GM20431 (cell line): Measurements from ENCODE around the gene DPP9.

Experiments
- in situ Hi-C: fragments of 300-500 bp; cut with MseI, MboI; formaldehyde crosslinking; loops from one replicate; pipeline ENCODE4 v1.15.0; 2020; ENCODE audit warnings: low sequenced_read_pairs; ENCODE audit not compliant: unreplicated experiment

Gene DPP9

DNA sequence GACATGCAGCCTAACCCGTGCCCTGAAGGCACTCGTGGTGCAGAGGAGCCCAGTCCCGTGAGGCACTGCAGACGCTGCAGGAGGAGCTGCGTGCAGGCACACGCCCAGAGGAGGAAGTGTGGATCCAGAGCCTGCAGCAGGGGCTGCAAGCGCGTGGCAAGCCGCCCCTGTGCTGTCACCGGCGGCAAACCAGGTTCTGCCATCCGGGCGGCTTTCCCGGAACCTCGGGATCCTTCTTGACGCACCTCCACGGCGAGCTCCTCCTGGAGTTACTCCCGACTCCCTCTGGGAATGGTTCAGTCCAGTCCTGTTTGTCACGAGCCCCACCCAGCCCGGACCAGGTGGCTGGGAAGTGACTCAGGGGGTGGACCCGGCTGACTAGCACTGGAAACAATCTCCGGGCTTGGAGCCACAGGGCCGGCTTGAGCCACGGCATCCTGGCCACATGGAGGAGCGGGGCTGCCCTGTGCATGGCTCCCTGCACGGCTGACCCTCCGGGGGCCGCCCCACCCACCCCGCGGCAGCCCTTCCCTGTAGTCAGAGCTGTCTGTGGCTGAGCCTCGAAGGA lies 10.2 kb downstream of the DPP9 start:
- in situ Hi-C loops, result no loop called here

DNA sequence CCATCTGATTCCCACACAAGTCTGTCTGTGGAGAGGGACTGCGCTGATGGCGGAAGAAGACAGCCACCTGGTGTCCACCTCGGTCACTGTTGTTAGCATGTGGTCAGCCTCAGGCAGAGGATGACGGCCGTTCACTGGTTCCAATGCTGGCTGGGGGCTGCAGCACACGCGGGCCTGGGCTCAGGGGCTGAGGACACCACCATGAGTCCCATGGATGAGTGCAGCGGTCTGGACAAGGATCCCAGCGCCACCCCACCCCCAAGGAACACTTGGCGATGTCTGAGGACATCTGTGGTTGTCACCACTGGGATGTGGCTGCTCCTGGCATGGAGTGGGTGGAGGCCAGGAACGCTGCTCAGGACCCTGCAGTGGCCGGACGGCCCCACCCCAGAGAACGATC lies 10.9 kb downstream of the DPP9 start:
- in situ Hi-C loops, result no loop called here

GRCh38 chr19:4711211-4711610 lies 12.4 kb downstream of the DPP9 start:
- in situ Hi-C loops, result no loop called here

DNA sequence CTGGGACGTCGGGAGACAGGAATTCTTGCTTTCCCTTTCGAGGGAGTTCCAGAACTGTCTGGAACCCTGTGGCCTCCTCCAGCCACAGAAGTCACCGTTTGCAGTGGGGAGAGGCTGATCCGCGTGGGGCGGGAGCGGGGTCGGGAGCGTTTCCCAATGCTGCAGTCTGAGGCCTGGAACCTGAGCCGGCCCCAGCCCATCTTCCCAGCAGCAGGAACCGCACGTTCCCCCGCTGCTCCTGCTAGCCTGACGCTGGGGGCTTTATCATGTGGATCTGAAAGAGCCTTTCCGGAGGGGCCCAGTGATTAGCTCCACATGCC lies 13.4 kb downstream of the DPP9 start:
- in situ Hi-C loops, result no loop called here

DNA sequence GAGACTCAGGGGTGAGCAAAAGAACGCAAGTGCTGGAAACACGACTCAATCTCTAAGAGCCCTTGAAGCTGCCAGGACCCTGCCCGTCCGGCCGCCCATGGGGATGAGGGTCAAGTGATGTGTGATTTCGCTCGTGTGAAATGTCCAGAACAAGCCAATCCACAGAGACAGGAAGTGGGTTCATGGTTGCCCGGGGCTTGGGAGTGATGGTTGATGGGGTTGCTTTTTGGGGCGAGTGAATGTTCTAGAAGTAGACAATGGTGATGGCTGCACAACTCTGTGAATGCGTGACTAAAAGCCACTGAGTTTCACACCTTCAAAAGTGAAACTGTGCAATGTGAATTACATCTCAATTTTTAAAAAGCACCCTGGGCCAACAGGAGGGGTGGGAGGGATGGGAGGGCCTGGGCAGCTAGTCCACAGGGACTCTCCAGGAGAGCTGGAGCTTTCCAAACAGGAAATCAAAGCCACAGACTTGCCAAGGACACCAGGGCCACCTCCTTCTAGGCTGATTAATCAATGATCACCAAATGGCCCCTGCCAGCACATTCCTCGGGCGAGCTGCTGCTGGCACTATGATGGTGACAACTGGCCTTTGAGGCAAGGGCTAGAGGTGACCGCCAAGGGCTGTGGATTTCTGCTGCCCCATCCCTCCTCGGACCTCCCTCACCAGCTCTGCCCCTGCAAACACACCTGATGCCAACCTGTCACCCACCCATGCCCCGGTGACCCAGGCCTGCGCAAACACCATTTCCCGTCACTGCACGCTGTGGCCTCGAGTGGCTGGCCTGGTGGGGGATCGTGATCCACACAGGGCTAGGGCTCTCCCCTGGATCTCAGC lies 14.0 kb downstream of the DPP9 start:
- in situ Hi-C loops, result no loop called here

GRCh38 chr19:4707956-4708650 lies 15.5 kb downstream of the DPP9 start:
- in situ Hi-C loops, result no loop called here

GRCh38 chr19:4707322-4707721 lies 16.3 kb downstream of the DPP9 start:
- in situ Hi-C loops, result no loop called here

- in situ Hi-C loops, result no loop called here
These were observed 18.1 kb downstream of the DPP9 start for GRCh38 chr19:4705413-4706131.

DNA sequence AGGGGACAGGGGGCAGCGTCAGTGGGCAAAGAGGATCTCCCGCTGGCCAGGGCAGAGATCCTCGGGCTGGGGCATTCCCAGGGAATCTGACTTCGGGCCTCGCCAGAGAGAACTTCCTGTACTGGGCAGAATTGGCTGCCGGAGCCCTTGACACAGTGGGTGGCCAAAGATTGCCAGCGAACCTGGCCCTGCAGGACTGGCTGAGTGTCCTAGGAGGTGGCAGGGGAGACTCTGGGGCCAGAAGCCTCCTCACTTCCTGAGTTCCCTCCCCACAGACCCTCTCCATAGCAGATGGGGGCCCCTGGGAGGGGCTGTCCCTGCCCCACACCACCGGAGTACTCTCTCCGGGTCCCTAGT lies 19.3 kb downstream of the DPP9 start:
- in situ Hi-C loops, result no loop called here

GRCh38 chr19:4703671-4704316 lies 19.8 kb downstream of the DPP9 start:
- in situ Hi-C loops, result no loop called here

DNA sequence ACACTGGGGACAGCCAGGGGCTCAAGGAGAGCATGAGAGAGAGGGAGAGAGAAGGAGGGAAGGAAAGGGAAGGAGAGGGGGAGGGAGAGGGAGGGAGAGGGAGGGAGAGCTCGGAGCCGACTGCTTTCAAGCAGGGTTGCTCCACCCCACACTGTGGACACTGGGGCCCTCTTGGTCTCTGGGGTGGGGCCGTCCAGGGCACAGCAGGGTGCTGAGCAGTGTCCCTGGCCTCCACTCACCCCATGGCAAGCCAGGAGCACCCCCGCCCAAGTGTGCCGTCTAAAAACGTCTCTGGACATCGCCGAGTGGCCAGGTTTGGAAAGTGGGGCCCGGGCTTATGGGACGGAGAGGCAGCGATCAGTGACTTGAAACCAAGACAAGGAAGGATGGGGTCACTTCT lies 20.9 kb downstream of the DPP9 start:
- in situ Hi-C loops, result no loop called here

GRCh38 chr19:4701557-4701956 lies 22.1 kb downstream of the DPP9 start:
- in situ Hi-C loops, result no loop called here

DNA sequence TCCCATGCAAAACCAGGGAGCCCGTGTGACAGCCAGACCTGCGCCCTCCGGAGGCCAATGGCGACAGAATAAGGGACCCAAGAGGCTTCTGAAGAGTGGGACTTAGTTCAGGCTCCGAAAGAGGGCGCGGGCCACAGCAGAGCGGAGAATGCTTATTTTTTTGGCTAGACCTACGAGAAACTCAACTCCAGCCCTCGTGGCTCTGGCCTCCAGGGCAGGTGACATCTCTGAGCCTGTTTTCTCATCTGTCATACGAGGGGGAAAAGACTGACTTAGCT lies 23.0 kb downstream of the DPP9 start:
- in situ Hi-C loops, result no loop called here

DNA sequence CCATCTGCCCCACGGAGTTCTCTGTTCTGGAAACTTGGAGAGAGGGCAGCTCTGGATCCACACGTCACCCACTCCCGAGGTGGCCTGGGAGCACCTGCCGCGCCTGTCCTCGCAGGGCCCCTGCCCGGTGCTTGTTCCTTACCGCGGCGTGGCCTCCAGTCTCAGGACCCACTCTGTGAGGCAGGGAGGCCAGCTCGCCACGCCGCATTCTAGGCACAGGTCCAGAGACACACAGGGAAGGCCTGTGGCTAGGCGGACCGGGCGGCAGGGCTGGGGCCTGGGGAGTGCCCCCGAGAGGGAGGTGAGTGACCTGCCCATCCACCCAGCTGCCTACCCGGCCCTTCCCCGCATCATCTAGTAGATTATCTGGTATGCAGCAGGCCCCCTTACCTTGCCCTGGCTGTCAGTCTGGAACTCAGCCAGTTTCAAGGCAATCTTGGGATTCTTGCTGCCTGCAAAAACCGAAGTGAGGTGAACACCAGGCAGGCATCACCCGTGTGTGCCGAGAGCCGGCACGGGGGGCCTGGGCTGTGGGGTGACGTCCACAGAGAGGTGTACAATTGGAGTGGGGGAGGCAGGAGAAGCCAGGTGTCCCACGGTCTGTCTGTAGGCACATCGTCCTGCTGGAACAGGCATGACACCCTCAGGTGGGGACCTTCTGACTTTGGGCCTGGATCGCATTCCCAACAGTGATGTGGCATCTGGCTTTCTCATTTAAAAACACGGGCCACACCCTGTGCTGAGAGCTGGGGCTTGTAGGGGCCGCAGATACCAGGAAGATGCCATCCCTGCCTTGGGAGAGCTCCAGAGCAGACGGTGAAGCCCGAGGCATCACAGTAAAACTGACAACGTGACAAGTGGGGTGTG lies 23.6 kb downstream of the DPP9 start:
- in situ Hi-C loops, result no loop called here

GRCh38 chr19:4697304-4697703 lies 26.3 kb downstream of the DPP9 start:
- in situ Hi-C loops, result no loop called here

- in situ Hi-C loops, result no loop called here
These were observed 28.4 kb downstream of the DPP9 start for GRCh38 chr19:4695224-4695731.

- in situ Hi-C loops, result no loop called here
These were observed 29.2 kb downstream of the DPP9 start for GRCh38 chr19:4694211-4694987.

GRCh38 chr19:4693471-4694121 lies 30.0 kb downstream of the DPP9 start:
- in situ Hi-C loops, result no loop called here

GRCh38 chr19:4693078-4693350 lies 30.6 kb downstream of the DPP9 start:
- in situ Hi-C loops, result no loop called here
